Stimulated activated CD4-positive, alpha-beta T cell treated with anti-CD3 and anti-CD28 coated beads, TNF-alpha, amount 100 ng/mL, for 1 hour (primary cell): ENCODE measurements around the gene RALY.
"Not testable (repeated sequence)": the region's sequence is repeated elsewhere in the genome, so short reads cannot be mapped to it uniquely, and the experiment has no call there.

Source experiments
- DNase-seq, 3 donors: peaks; one replicate each; pipeline ENCODE4 v3.0.0-alpha.2; 2020; ENCODE audit warnings: low read depth in 3 of 3, low spot score in 1 of 3

Gene RALY

GRCh38 chr20:34104059-34104458 lies 110.3 kb downstream of the RALY start:
- DNase-seq = no peak

GRCh38 chr20:34105978-34106675 lies 112.4 kb downstream of the RALY start:
- DNase-seq = no peak

GRCh38 chr20:34108616-34109174 lies 115.0 kb downstream of the RALY start:
- no peak for DNase-seq

- no peak for DNase-seq
Observed at GRCh38 chr20:34109442-34109841, 115.7 kb downstream of the RALY start.

DNA sequence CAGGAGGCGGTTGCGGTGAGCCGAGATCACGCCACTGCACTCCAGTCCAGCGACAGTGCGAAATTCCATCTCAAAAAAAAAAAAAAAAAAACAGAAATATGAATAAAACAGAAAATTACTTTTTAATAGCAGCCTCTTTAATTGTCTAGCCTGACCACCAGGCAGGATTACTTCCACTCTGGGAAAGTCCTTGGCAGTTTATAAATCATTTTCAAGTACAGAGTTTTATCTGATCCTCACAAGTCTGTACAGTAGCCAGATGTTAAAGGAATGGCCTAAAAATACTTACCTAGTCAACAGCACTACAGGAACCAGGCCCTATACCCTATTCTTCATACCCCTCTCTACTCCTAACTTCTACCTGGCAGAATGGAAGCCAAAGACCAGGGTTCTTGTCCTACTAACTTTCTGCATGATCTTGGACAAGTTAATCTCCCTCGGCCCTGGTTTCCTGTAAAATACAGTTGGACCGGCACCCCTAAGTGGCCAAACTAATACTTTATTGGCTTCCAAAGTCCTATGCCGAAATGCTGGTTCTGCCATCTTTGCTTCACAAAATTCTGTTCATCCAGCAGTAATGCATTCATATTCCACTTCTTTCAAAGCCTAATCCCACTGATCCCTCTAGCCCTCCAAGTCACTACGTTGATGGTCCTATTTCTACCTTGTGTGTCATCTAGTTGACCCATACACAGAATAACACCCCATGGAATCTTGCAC lies 116.5 kb downstream of the RALY start:
- no peak for DNase-seq

- peak in 1 of 3 donors; percentile 5 for DNase-seq
Observed at GRCh38 chr20:34110745-34111641, 117.3 kb downstream of the RALY start.

DNA sequence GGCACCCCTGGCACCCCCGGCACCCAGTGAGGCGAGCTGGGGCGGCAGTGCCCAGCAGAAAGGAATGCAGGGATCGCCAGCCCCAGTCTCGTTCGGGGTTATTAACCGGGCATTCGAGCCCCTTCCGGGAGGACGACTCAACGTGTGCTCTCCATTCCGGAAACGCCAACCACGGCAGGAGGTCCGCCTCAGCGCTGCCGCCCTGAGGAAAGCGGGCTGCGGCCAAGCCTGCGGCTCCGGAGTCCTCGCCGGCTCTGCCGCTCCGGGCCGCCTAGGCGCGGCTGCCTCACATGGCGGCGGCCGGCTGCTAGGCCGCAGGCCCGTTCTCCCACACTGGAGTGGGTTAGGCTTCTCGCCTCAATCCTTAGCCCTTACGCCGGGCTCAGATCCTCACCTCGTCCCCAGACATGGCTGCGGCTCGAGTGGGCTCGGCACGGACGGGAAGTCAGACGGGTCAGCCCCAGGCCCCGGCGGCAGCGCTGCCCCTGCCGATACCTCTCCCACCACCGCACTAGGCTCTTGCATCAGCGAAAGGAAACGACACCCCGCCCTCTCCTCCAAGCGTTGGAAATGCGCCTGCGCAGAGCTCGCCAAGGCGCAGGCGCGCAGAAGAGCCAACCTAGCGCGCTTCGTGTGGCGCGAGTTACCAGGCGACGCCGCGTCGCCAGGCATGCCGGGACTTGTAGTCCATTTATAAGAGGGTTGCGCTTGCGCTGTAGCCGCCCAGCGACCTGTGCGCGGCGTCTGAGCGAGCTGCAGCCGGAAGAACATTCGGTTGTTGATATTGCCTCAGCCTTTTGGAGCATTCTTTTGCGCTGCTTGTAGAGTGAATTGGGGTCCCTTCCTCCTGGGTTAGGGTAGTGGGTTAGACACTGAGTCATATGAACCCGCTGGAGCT lies 118.2 kb downstream of the RALY start, which contains the start of gene EIF2S2:
Gene EIF2S2 (minus strand): TSS at position 542 of the 898 bp plus-strand sequence. CDS start 133 bp downstream, at position 409.
- peak; percentile 85 to 93 (median 89) for DNase-seq

DNA sequence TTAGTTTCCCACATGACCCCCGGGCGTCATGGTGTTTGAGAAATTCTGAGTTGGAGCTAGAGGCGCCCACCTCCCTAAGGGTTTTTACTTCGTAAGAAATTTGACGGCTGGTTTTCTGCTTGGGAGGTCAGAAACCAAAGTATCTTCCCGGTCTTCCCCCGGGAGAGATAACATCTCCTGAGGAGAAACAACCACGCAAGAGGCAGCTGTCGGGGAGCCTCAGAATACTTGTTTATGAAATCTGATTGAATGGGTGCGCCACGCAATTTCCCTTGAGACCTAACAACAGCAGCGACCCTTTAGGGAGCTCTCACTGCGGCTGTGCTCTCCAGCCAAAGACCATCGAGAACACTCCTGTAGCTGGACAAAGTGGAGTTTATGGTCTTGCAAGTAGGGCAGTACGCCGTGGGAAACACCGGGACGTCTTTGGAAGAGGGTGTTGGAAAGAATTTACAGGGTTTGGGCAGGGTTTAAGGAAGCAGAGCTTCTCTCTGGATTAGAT lies 118.9 kb downstream of the RALY start:
- peak in 1 of 3 donors; percentile 7 for DNase-seq

- no peak for DNase-seq
Observed at GRCh38 chr20:34114809-34115208, 121.1 kb downstream of the RALY start.

GRCh38 chr20:34115232-34115631 lies 121.5 kb downstream of the RALY start:
- no peak for DNase-seq

DNA sequence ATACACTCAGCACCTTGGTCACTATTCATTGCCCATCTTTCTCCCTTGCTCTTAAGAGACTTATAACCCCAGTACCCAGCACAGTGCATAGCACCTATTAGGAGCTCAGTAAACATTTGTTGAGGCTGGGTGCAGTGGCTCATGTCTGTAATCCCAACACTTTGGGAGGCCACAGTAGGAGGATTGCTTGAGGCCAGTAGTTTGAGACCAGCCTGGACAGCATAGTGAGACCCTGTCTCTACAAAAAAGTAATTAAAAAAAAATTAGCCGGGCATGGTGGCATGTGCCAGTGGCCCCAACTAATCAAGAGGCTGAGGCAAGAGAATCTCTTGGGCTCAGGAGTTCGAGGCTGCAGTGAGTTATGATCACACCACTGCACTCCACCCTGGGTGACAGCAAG lies 126.5 kb downstream of the RALY start:
- DNase-seq = no peak

GRCh38 chr20:34122274-34122980 lies 128.7 kb downstream of the RALY start:
- DNase-seq = no peak

GRCh38 chr20:34123309-34123708 lies 129.6 kb downstream of the RALY start:
- DNase-seq = no peak

DNA sequence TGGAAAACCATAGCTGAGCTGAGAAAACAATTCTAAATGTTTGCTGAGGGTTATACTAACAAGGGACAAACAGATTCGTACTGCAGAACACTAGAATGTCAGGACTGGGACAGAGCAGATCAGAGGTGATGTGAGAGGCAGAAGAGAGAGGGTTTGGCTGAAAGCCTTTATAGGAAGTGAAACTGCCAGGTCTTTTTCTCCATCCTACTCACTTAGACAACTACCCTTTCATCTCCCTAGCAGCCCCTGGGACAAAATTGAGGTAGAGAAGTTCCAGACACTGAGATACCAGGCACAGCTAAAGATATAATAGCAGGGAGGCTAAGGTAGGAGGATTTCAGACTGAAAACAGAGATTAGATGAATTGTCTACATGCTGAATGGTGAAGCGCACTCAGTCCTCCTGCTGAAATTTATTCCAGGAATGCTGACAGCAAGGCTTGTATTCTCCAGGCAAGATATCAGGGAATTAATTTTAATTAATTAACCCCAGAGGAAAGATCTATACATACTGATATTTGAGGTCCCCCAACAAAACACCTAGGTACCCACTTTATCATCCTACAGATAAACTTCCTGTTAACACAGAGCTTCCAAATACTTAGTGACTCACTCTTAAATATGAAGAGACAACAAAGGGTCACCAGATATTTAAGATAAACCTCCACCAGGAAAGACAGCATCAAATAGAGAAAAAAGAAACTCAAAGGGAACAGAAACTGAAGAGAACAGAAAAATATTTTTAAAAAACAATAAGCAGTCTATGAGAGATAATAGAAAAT lies 130.9 kb downstream of the RALY start:
- no peak for DNase-seq

DNA sequence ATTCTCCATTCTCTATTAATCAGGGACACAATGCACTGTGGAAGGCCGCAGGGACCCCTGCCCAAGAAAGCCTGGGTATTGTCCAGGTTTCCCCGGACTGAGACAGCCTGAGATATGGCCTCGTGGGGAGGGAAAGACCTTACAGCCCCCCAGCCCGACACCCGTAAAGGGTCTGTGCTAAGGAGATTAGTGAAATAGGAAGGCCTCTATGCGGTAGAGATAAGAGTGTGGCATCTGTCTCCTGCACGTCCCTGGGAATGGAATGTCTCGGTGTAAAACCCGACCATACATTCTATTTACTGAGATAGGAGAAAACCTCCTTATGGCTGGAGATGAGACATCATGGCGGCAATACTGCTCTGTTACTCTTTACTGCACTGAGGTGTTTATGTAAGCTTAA lies 134.1 kb downstream of the RALY start:
- DNase-seq = no peak

GRCh38 chr20:34129518-34130162 lies 135.9 kb downstream of the RALY start:
- peak; percentile 7 to 25 (median 13) for DNase-seq

GRCh38 chr20:34131491-34131890 lies 137.8 kb downstream of the RALY start:
- DNase-seq = no peak

DNA sequence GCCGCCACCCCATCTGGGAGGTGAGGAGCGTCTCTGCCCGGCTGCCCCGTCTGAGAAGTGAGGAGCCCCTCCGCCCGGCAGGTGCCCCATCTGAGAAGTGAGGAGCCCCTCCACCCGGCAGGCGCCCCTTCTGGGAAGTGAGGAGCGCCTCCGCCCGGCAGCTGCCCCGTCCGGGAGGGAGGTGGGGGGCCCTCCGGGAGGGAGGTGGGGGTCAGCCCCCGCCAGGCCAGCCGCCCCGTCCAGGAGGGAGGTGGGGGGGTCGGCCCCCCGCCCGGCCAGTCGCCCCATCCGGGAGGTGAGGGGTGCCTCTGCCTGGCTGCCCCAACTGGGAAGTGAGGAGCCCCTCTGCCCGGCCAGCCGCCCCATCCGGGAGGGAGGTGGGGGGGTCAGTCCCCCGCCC lies 138.8 kb downstream of the RALY start:
- not testable (repeated sequence) for DNase-seq
